ENCODE measurements around the gene TOX2.

The TOX2 gene

DNA sequence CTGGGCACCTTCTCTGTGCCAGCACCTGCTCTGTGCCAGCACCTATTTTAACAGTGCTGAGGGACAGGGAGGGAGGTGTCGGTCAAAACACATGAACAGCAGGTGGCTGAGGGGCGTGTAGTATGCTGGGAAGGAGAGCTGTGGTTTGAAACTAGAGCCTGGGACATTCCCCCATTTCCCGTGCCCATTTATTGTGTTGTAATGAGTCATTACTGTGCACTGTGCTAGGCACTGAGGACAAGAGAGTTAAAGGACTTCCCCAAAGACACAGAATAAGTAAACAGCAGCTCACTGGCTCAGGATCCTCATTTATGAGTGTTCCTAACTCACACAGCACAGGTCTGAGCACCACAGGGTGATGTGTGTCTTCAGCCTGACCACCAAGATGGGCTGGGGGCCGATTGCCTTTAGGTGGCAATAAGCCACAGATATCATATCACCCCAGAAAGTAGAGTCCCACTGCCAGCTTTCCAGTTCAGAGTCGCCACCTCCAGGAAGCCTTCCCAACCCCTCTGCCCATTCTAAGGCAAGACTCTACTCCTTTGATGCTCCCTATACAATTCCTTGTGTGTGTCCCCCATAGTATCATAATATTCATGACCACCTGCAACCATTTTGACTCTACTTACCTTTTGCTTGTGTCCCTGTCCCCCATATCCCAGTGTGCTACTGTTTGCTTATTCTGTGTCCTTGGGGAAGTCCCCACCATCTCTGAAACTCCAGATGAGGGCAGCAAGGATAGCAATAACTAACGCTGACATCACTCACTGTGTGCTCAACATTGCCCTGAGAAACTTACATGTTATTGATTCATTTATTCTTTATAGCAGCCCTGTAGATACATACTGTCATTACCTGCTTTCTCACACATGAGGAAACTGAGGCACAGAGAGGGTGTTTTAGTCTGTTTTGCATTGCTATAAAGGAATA lies 87.3 kb downstream of the TOX2 start:
- ATAC-seq (ENCODE audit: low read depth) (no peak), DNase-seq (ENCODE audit: low spot score) (no peak)
- Histone ChIP-seq H3K36me3 (ENCODE audit: low read depth) (no peaks in the 10 kb centered on the region), H3K4me1 (ENCODE audit: insufficient read depth, poor library complexity, severe bottlenecking) (no peaks in the 10 kb centered on the region), H3K4me3 (ENCODE audit: severe bottlenecking) (no peak overlapping the region), H3K9me3 (ENCODE audit: severe bottlenecking) (no peaks in the 10 kb centered on the region), H3K27ac (ENCODE audit: poor library complexity, severe bottlenecking) (no peak overlapping the region), H3K27me3 (ENCODE audit: insufficient read depth, poor library complexity, severe bottlenecking) (no peaks in the 10 kb centered on the region)
- TF ChIP-seq CTCF (IDR thresholded peaks at IDR 0.05; ENCODE audit: poor library complexity, severe bottlenecking), result no peak

- Histone ChIP-seq H3K9me3 (ENCODE audit: severe bottlenecking) (no peaks in the 10 kb centered on the region), H3K4me1 (ENCODE audit: insufficient read depth, poor library complexity, severe bottlenecking) (no peaks in the 10 kb centered on the region), H3K27ac (ENCODE audit: poor library complexity, severe bottlenecking) (no peak overlapping the region), H3K27me3 (ENCODE audit: insufficient read depth, poor library complexity, severe bottlenecking) (no peaks in the 10 kb centered on the region), H3K36me3 (ENCODE audit: low read depth) (no peaks in the 10 kb centered on the region), H3K4me3 (ENCODE audit: severe bottlenecking) (no peak overlapping the region)
- ATAC-seq (ENCODE audit: low read depth) (no peak), DNase-seq (ENCODE audit: low spot score) (no peak)
- TF ChIP-seq CTCF (IDR thresholded peaks at IDR 0.05; ENCODE audit: poor library complexity, severe bottlenecking), result no peak
Observed at GRCh38 chr20:44002861-44003260, 88.2 kb downstream of the TOX2 start.

GRCh38 chr20:44003609-44004008 lies 89.0 kb downstream of the TOX2 start:
- H3K36me3 ChIP-seq (ENCODE audit: low read depth), result no peaks in the 10 kb centered on the region

DNA sequence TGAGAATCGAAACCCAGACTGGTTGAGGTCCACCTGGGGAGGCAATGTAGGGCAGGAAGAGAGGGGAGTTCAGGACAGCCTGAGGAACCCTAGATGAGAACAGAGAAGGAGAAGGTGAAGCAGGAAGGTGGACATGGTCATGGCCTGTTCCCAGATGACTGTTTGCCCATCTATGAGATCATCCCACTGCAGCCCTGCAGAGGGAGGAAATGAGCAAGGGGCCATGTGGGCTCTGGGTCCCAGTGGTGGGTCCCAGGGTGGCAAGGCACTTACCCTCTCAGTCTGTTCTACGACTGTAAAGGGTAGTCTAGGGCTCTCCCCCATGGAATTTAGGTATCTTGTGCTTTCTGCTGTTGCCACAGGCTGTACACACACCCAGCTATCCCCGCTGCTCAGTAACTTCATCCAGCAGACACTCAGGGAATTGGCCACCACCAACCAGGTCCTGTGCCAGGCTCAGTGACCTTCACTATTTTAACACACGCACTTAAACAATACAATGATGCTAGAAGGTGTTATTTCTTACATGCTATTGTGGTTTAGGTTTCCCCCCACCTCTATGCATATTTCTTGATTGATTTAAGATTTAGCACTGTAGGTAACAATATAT lies 89.8 kb downstream of the TOX2 start:
- Histone ChIP-seq H3K4me1 (ENCODE audit: insufficient read depth, poor library complexity, severe bottlenecking) (no peaks in the 10 kb centered on the region), H3K9me3 (ENCODE audit: severe bottlenecking) (no peaks in the 10 kb centered on the region), H3K27ac (ENCODE audit: poor library complexity, severe bottlenecking) (no peak overlapping the region), H3K4me3 (ENCODE audit: severe bottlenecking) (no peak overlapping the region), H3K36me3 (ENCODE audit: low read depth) (no peaks in the 10 kb centered on the region), H3K27me3 (ENCODE audit: insufficient read depth, poor library complexity, severe bottlenecking) (no peaks in the 10 kb centered on the region)
- ATAC-seq (ENCODE audit: low read depth), result no peak
- no peak for DNase-seq (ENCODE audit: low spot score)
- TF ChIP-seq CTCF (IDR thresholded peaks at IDR 0.05; ENCODE audit: poor library complexity, severe bottlenecking), result no peak

More at GRCh38 chr20:44003609-44004008, 89.0 kb downstream of the TOX2 start:
- no peak for ATAC-seq (ENCODE audit: low read depth)
- no peak for DNase-seq (ENCODE audit: low spot score)
- Histone ChIP-seq H3K4me1 (ENCODE audit: insufficient read depth, poor library complexity, severe bottlenecking) (no peaks in the 10 kb centered on the region), H3K9me3 (ENCODE audit: severe bottlenecking) (no peaks in the 10 kb centered on the region), H3K27me3 (ENCODE audit: insufficient read depth, poor library complexity, severe bottlenecking) (no peaks in the 10 kb centered on the region), H3K27ac (ENCODE audit: poor library complexity, severe bottlenecking) (no peak overlapping the region), H3K4me3 (ENCODE audit: severe bottlenecking) (no peak overlapping the region)
- TF ChIP-seq CTCF (IDR thresholded peaks at IDR 0.05; ENCODE audit: poor library complexity, severe bottlenecking), result no peak
